M059J (cell line): ENCODE data around the gene CCNF. TPM values are rescaled to one million over a fixed set of nuclear protein-coding genes. Genes with fewer than 3 reads are reported as not detected.
"Not testable (repeated sequence)": the region's sequence is repeated elsewhere in the genome, so short reads cannot be mapped to it uniquely, and the experiment has no call there.

Experiments
- DNase-seq: peaks from one replicate; pipeline ENCODE4 v3.0.0-alpha.2; 2012; ENCODE audit warnings: low read depth
- total RNA-seq: library from RNA; depleted of rRNA; stranded (reverse); fragments of >200 nt; shearing (Covaris generic); gene quantifications from 2 replicates; pipeline ENCODE4 v1.2.3, GENCODE V29; 2014; rRNA removed

Gene CCNF
- 34.3 and 53.2 TPM in 2 replicates for total RNA-seq

DNA sequence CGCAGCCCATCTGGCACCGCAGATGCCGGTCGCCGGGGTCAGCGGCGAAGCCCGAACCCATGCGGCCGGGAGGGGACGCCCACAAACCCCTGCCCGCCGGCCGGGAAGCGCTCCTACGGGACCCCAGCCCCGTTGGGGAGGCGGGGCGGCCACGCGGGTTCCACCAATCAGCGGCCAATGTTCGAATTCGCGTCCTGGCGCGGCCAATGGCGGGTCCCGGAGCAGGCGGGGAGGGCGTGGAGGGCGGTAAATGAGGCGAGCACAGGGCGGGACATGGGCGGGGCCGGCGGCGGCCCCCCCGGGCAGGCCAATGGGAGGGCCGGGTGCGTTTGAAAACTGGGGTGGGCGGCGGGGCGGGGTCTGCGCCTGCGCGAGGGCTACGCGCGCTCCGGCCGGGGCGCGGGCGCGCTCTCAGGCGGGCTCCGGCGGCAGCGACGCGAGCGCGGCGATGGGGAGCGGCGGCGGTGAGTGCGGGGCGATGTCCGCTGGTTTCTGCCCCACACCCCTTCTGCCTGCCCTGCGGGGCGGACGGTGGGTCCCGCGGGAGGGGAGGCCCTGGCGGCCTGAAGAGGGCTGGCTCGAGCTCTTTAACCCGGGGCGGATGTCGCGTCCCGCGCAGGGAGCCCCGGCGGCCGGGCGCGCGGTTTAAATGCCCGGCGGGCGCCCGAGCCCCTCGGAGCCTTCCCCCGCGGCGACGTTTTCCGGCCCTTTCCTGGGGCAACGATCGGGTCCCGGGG is at the start of gene CCNF:
Gene CCNF, plus strand, starts transcription at position 414 of the 737 bp plus-strand sequence. Its CDS starts 35 bp downstream, at position 449.
- DNase-seq = peak; percentile 92

DNA sequence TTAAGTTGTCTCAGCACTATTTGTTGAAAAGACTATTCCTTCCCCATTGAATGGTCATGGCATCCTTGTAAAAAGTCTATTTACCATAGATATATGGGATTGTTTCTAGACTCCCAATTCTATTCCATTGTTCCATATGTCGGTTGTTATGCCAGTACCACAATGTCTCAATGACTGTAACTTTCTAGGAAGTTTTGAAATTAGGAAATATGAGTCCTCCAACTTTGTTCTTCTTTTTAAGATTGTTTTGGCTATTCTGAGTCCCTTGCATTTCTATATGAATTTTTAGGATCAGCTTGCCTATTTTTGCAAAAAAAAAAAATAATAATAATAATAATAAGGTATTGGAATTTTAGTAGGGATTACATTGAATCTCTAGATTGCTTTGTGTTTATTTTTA is 45.7 kb upstream of the CCNF start:
- no peak for DNase-seq

- no peak for DNase-seq
These were observed 44.8 kb upstream of the CCNF start for GRCh38 chr16:2384426-2384825.

GRCh38 chr16:2385190-2385836 is 43.9 kb upstream of the CCNF start:
- DNase-seq = peak; percentile 34

GRCh38 chr16:2385982-2386381 is 43.3 kb upstream of the CCNF start:
- not testable (repeated sequence) for DNase-seq

GRCh38 chr16:2386990-2387389 is 42.3 kb upstream of the CCNF start:
- no peak for DNase-seq

GRCh38 chr16:2388139-2388874 is 40.9 kb upstream of the CCNF start:
- no peak for DNase-seq

- DNase-seq = peak; percentile 18
These were observed 40.3 kb upstream of the CCNF start for GRCh38 chr16:2388875-2389433.

GRCh38 chr16:2392025-2392424 is 37.2 kb upstream of the CCNF start:
- DNase-seq = no peak

DNA sequence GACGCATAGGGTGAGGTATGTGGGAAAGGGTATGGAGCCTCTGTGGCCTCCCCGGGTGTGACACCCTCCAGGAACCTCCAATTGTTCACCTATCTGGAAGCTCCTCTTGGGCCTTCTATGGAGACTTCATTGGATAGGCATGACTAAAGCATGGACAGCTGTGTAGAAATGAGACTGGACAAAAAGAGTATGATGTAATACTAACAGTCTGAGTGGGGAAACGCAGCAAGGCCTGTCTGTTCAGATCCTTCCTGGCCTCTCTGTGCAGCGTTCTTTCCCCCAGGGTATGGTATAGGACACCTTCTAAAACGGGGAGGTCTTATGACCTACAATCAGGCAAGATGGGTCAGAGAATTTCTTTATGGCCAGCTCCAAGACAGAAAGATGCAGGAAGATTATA is 30.7 kb upstream of the CCNF start:
- no peak for DNase-seq

- no peak for DNase-seq
These were observed 25.1 kb upstream of the CCNF start for GRCh38 chr16:2404099-2404498.

- DNase-seq = no peak
These were observed 14.2 kb upstream of the CCNF start for GRCh38 chr16:2415085-2415484.

DNA sequence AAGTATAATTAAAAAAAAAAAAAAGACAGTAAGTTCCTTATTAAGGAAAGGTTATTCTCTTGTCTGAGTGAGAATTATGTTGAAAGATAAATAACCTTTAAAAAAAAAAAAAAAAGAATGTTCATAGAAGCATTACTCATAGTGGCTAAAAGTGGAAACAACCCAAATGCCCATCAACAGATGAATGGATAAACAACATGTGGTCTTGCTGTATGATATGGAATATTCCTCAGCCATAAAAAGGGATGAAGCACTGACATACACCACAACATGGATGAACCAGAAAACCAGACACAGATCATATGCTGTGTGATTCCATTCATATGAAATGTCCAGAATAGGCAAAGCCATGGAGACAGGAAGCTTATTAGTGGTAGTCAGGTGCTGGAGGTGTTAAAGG is 9.2 kb upstream of the CCNF start:
- DNase-seq = no peak

DNA sequence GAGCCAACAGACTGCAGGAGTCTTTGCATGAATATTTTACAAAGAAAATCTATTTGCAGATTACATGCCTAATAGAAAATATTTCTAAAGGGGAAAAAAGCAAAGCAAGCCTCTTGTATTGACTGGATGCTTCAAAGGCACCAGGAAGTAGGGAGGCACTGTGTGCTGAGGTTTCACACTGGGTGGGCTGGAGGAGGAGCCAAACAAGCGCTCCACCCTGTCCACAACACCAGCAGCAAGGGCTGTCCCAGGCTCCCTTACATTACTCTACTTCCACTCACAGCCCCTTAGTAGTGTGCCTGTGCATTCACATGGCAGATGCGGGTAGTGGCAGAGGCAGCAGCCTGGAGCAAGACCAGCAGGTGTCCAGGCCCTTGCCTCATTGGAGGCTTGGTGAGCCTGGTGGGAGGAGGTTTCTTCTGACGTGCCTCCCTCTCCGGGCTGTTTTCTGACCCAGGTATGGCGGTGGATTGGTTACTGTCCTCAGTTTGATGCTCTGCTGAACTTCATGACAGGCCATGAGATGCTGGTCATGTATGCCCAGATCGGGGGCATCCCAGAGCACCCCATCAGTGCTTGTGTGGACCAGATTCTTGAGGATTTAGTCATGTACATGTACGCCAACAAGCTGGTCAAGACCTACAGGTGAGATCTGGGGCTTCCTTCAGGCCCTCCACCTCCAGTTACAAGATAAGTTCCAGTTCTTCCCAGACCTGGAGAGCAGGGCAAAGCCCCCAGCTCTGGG is 7.0 kb upstream of the CCNF start:
- DNase-seq = no peak

GRCh38 chr16:2424061-2425007 is 4.9 kb upstream of the CCNF start:
- no peak for DNase-seq

DNA sequence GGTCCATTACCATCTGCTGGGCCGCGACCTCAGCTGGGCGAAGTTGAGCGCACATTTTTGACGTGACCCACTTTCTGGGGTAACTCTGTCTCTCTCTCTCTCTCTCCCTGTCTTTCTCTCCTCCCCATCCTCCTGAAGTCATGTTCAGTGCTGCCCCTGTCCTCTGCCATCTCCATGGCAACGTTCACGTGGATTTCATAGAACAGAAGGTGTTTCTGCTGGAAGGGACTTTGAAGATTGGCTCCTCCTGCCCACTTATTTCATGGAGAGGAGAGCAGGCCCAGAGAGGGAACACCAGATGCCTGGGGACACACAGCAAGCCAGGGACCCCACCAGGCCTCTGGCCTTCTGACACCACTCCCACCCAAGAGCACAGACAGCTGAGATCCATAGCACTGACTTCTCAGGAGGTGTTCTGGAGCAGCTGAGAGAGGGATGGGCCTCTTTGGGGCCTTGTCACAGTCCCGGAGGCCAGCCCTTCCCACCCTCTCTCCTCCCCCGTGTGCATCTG is 4.2 kb upstream of the CCNF start:
- no peak for DNase-seq

- no peak for DNase-seq
These were observed 3.3 kb upstream of the CCNF start for GRCh38 chr16:2425825-2426430.

- peak; percentile 34 for DNase-seq
These were observed 2.3 kb upstream of the CCNF start for GRCh38 chr16:2426941-2427361.

GRCh38 chr16:2427526-2427925 is 1.7 kb upstream of the CCNF start:
- DNase-seq = no peak
